Activated T-helper 1 cell treated with Interleukin-2 at 50 U/mL for 16 hours (primary cell): ENCODE results near the gene CD36.

Experiments used
- DNase-seq: peaks from one replicate; pipeline ENCODE4 v3.0.0-alpha.2; 2020; ENCODE audit warnings: low read depth

Gene CD36

DNA sequence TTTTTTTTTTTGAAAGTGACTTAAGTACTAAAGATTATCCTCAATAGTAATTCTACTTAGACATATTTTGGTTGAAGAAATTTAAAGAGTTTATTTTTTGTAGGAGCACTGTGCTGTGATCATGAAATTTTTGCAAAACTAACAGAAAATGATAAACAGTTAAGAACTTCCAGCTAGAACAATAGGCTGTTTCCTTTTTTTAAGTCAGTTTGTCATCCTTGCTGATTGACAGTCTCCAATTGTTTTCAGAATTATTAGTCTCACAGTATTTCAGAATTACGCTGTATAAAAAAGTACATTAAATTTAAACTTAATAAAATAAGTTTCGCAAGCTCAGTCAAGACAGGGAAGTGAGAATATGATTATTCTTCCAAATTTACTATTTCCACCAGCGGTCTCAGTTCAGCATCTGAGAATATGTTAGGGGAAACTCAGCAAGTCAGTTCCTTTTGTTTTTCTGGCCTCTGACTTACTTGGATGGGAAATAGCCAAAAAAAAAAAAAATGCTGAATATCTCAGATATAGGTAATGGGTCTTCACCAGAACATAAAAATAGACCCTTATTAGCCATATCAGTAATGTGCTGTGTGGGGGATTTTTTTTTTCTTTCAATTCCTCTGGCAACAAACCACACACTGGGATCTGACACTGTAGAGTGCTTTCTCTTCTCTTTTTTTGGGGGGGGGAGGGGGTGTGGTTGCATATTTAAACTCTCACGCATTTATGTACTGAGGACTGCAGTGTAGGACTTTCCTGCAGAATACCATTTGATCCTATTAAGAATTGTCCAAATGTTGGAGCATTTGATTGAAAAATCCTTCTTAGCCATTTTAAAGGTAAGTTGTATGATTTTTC is at the start of gene CD36:
Gene CD36 (plus strand): TSS at position 732 of the 855 bp plus-strand sequence. CDS start 8,099 bp downstream, outside the sequence.
- DNase-seq = no peak

- no peak for DNase-seq
Observed at GRCh38 chr7:80589631-80590030, 48.8 kb upstream of the CD36 start.

- DNase-seq = no peak
Observed at GRCh38 chr7:80591654-80592053, 46.8 kb upstream of the CD36 start.

- DNase-seq = no peak
Observed at GRCh38 chr7:80593869-80594586, 44.4 kb upstream of the CD36 start.

GRCh38 chr7:80596933-80597517 is 41.4 kb upstream of the CD36 start:
- DNase-seq = no peak

- no peak for DNase-seq
Observed at GRCh38 chr7:80597875-80598274, 40.6 kb upstream of the CD36 start.

GRCh38 chr7:80600046-80600445 is 38.4 kb upstream of the CD36 start:
- no peak for DNase-seq

DNA sequence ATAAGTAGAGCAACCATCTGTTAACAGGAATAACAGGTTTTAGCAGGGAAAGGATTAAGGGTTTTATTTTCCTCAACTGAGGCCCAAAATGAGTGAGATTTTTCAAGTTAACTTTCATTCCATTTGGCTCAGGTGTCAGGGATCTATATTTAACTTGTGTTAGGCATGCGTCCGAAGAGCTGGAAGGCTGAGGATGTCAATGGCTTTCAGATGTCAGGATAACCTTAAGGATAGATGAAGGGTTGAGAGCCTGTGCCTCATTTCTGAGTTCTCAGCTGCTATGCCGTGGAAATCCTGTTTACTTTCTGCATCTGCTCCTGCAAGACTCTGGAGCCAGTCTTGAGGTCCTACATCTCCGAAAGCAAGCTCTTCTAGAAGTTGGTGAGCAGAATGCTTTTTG is 36.4 kb upstream of the CD36 start:
- DNase-seq = no peak

DNA sequence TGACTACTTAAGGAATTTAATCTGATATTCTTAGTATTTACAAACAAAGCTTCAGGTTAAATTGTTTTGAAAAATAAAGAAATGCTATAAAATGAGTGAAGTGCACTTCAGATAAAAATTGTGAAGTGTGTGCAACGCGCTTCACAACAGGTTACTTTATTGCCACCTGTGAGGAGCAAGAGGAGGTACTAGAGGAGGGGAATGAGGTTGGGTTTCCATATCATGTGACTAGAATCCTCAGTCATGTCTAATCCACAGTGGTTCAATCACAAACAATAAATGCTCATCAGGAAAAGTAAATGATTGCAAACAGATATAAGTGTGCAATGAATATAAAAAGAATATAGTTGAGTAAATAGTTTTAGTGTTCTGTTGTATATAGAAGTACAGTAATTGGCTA is 34.5 kb upstream of the CD36 start:
- no peak for DNase-seq

DNA sequence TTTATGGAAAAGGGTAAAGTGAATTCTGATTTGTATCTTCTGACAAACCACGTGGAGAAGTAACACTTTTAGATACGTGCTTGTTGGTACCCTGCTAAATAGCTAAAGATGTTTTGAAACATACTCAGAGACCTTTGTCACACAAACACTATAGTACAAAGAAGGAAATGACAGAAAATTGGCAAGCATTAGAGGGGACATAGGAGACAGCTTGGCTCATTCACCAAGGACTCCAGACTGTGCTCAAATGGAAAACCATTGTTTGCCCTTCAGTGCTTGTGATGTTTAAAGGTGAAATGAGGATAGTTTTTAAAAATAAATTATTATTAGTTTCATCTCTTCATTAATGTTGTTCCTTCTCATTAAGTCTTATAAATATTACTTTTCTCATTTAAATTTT is 34.0 kb upstream of the CD36 start:
- no peak for DNase-seq

GRCh38 chr7:80607136-80607535 is 31.3 kb upstream of the CD36 start:
- DNase-seq = no peak

DNA sequence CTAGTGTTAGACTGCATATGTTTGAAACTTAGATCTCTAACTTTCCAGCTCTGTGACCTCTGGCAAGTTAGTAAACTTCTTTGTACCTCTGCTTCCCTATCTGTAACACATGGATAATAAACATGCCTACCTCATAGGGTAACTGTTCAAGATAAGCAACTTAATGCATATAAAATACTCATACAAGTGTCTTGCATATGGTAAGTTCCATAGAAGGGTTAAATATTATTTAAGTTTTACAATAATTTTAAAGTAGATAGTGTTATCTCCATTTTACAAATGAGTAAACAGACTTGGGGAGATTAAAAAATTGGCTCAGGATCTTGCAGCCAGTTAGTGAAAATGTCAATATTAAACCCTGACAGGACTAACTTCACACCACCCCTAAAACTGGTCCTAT is 30.1 kb upstream of the CD36 start:
- DNase-seq = no peak

DNA sequence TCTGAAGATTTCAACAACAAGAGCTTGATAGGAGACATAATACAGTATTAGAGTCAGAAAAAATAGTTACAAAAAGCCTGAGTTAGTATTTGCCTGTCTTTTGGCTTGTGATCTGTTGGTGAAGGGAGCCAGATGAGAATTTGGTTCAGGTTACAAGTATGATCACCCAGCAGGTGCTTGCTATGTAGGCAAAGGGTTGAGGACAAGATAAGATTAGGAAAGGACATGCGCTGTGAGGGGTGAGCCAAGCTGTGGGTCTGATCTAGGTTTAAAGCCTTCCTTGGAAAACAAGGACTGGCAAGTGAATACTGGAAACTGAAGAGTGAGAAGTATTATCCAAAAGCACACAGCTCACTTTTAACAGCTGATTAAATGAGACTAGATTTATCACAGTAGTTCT is 28.7 kb upstream of the CD36 start:
- no peak for DNase-seq

DNA sequence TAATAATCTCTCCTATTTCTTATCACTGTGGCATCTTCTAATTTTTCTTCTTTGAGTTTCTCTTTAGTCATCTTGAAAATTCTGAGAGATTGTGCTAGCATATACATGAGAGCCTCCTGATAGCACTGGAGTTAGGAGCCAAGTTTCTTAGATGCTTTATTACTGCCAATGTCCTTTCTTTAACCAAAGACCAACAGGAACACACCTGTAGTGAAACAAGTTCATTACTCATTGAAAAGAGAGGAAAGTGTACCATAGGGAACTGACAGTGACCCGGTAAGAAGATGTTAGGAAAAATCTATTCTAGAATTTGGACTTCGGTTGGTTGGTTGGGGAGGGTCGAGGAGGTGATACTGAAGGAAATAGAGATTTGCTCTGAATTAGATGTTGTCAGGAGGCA is 27.1 kb upstream of the CD36 start:
- no peak for DNase-seq

DNA sequence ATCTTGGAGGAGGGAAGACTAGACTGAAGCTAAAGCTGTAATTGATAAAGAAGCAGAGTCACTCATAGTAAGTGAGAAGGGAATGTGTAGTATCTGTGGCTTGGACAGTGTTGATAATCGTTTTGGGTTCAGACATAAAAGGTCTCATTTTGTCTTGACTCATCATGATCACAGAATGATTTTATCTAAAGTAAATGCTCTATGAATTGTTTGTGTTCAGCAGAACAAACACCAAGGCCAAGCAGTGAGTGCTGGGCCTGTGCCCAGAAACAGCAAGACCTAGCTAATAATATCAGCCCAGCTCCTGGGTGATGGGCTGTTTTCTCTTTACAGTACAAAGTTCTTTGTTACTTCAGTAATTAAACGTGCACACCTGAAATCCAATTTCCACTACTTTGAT is 26.7 kb upstream of the CD36 start:
- DNase-seq = no peak

DNA sequence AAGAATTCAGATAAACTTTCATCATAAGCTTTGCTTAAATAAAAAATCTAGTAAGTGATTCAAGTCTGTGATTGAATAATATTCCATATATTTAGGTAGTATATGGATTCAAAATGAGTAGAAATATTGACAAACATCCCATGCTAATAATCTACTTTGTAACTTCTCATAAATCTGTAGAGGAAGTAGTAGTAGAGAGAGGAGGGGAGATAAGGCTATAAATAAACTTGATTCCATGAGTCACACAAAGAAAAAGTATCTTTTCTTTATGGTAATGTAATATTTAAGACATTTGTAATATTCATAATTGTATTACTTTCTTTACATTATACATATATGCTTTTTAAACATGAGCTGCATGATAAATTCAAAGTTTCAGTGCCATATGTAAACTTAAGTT is 25.6 kb upstream of the CD36 start:
- no peak for DNase-seq

DNA sequence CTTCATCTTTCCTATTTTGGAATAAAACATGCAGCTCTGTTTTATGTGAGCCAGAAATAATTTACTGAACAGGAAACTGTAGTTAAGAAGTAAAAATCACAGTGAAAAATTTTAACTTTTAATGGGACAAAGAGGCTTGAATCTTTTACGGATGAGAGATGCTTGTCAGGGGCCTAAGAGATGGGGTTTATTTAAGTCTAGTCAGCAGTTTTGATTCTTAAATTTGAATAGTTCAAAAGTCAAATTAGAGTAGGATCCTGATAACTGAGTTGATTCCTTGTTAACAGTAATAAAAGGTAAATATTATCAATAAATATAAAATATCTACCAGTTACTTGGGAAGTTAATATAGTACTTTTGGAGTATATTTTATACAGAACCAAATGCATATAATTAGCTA is 24.9 kb upstream of the CD36 start:
- DNase-seq = no peak

- no peak for DNase-seq
Observed at GRCh38 chr7:80614851-80615271, 23.6 kb upstream of the CD36 start.

DNA sequence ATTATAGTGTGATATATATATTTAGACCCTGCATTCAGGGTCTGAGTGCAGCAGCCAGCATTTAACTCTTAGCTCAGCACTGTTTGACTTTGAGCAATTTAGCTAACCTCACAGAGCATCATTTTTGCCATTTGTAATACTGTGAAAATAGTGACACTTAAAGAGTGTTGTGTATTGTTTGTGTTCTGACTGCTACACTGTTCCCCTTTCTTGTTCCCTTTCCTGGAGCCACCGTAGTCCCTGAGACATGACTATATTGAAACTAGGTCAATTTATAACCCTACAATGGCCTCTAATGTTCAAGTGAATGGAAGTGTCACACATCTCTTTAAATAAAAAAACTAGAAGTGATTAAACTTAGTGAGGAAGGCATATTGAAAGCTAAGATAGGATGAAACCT is 20.3 kb upstream of the CD36 start:
- DNase-seq = no peak

DNA sequence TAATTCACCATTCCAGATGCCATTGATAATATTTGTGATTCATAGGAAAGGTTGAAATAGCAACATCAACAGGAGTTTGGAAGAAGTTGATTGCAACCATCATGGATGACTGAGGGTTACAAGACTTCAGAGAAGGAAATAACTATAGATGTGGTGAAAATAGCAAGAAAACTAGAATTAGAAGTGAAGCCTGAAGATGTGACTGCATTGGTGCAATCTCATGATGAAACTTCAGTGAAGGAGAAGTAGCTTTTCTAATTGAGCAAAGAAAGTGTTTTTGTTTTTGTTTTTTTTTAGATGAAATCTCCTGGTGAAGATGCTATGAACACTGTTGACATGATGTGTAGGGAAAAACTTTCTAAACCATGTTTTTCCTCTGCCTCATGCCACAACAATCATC is 18.7 kb upstream of the CD36 start:
- no peak for DNase-seq

DNA sequence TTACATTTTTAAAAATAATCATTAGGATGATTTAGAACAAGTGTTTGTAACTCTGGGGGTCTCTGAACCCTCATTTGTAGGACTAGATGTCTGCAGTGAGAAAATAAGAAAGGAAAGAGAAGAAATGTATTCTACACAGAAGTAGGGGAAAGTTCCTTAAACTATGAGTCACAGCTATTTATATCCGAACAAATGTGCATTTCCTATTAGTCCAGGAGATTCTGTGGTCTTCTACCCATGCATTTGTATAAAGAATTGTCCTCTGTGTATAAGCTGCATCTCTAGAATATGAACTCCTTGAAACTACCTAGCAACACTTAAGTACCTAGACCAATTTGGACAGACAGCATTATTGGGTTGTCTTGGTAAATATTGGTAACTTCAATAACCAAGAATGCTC is 15.9 kb upstream of the CD36 start:
- DNase-seq = no peak

DNA sequence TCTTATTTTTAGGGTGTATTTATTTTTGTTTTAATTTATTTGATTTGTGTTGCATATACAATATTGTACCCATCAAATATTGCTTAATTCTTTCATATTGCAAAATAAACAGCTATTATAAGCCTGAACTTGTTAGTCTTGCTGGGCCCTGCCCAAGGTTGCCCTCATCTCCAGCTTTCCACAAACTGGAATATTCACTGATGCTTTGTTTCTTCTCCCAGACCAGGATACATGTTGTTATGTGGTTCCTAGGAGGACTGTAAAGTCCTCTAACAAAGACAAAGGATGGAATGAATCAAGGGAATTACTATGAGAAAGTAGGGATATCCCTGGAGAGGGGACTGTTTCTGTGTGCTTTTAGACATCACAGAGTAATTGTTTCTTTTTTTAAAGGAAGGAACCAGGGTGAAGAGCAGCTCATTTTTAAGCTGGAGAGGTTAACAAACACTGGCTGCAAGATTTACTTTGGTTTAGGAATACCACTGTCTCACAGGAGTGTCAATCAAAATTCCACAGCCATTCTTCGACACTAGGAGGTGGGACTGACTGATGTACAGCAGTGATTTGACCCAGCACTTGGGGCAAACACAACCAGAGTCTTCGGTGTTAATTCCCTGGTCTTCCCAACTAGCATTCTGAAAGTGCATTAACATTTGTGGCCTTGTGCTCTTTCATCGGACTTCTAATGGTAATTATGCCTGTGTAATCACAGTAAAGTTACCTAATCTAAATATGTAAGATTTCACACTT is 14.8 kb upstream of the CD36 start:
- DNase-seq = no peak
